ENCODE results near the gene CTDSP2. TPM values are rescaled to one million over a fixed set of nuclear protein-coding genes. Genes with fewer than 3 reads are reported as not detected.

Gene CTDSP2
- total and polyA plus RNA-seq, 2 donors (not counting 3 experiments of a cell fraction or from before 2014, with no cell fraction given): 142 to 146 TPM

- Histone ChIP-seq H3K9ac (replicated peaks; ENCODE audit: extremely low read depth, insufficient read depth, low read length) (peak overlapping the region; percentile 50), H3K4me2 (ENCODE audit: insufficient read depth, low read length) (peak overlapping the region; percentile 81), H3K36me3 (ENCODE audit: control insufficient read depth in 2 of 2, extremely low read depth in 1 of 2, insufficient read depth in 2 of 2, low read length in 2 of 2) (no peaks in the 10 kb centered on the region), H2AFZ (ENCODE audit: low read depth, low read length) (peak overlapping the region; percentile 56), H3K4me3 (replicated peaks in 1 of 3; ENCODE audit: insufficient read depth in 1 of 3, low read depth in 1 of 3, low read length in 3 of 3) (peak overlapping the region; percentile 19 to 51 (median 38)), H3K4me1 (ENCODE audit: control insufficient read depth, extremely low read depth, insufficient read depth, low read length) (peaks cover 8% of the 10 kb centered on the region), H4K20me1 (replicated peaks; ENCODE audit: control insufficient read depth, extremely low read depth, insufficient read depth, low read length) (no peaks in the 10 kb centered on the region), H3K79me2 (ENCODE audit: control insufficient read depth, insufficient read depth, low read length) (no peaks in the 10 kb centered on the region), H3K9me3 (replicated peaks; ENCODE audit: control insufficient read depth, insufficient read depth, low read length) (no peaks in the 10 kb centered on the region), H3K9me1 (replicated peaks; ENCODE audit: control insufficient read depth, extremely low read depth, insufficient read depth, low read length) (no peaks in the 10 kb centered on the region), H3K27me3 (ENCODE audit: control insufficient read depth in 2 of 2, insufficient read depth in 2 of 2, low read length in 2 of 2) (no peaks in the 10 kb centered on the region), H3K27ac (ENCODE audit: insufficient read depth, low read depth, low read length) (peak overlapping the region; percentile 82)
- ChIA-PET POLR2A (interaction anchor here (1.4 to 2.3 kb wide), 7 partner anchors 14 to 32 kb away, joined by 5 to 12 read pairs (median 7); partner anchors contain the start of gene CTDSP2), CTCF (interaction anchor here (0.6 to 4.5 kb wide), 20 partner anchors 9 to 58 kb away, joined by 3 to 63 read pairs (median 6); partner anchors contain the start of gene CTDSP2)
- BruUV-seq (replicated peaks): TSS peak; percentile 58
- dilution Hi-C loops (cut with MboI; ENCODE audit: extremely low pct_ligation_motif_present, low sequenced_read_pairs): no loop called here
- FAIRE-seq (peak; percentile 94), DNase-seq (ENCODE audit: low read depth, low spot score) (peak; percentile 81)
- intact Hi-C loops (cut with micrococcal nuclease): loop anchor here (1.0 to 2.0 kb wide), 5 partner anchors 18 to 34 kb away; no protein-coding TSS in a partner anchor
- TF ChIP-seq POLR2A (IDR thresholded peaks at IDR 0.05; ENCODE audit: low read depth, low read length) (peak; percentile 75), EZH2 (IDR thresholded peaks at IDR 0.05; ENCODE audit: borderline replicate concordance, low read depth, low read length, severe bottlenecking) (no peak), POLR2AphosphoS5 (IDR thresholded peaks at IDR 0.05; ENCODE audit: insufficient read depth, low read depth, low read length) (peak; percentile 73), MYC (IDR thresholded peaks at IDR 0.05; ENCODE audit: low read depth, low read length) (no peak), FOS (IDR thresholded peaks at IDR 0.05; ENCODE audit: borderline replicate concordance, insufficient read depth, low read length) (peak; percentile 37)
These were observed 18.7 kb upstream of the CTDSP2 start for GRCh38 chr12:57865084-57865751.

GRCh38 chr12:57864442-57865083, 18.0 kb upstream of the CTDSP2 start:
- CTCF ChIA-PET: interaction anchor here (0.8 to 4.5 kb wide), 15 partner anchors 10 to 57 kb away, joined by 3 to 63 read pairs (median 7); partner anchors contain the start of gene CTDSP2

More at GRCh38 chr12:57864442-57865083, 18.0 kb upstream of the CTDSP2 start:
- peaks cover 3 to 4% of the 10 kb centered on the region in 2 experiments for H3K27me3 ChIP-seq (ENCODE audit: control insufficient read depth in 2 of 2, insufficient read depth in 2 of 2, low read length in 2 of 2)
- peak overlapping the region; percentile 82 for H3K27ac ChIP-seq (ENCODE audit: insufficient read depth, low read depth, low read length)
- H3K9me3 ChIP-seq (replicated peaks; ENCODE audit: control insufficient read depth, insufficient read depth, low read length): no peaks in the 10 kb centered on the region
- peaks cover 8% of the 10 kb centered on the region for H3K4me1 ChIP-seq (ENCODE audit: control insufficient read depth, extremely low read depth, insufficient read depth, low read length)
- TSS peak; percentile 52 for BruUV-seq (replicated peaks)
- dilution Hi-C loops (cut with MboI; ENCODE audit: extremely low pct_ligation_motif_present, low sequenced_read_pairs) (no loop called here), intact Hi-C loops (cut with micrococcal nuclease) (loop anchor here (1.0 to 2.0 kb wide), 5 partner anchors 17 to 33 kb away; no protein-coding TSS in a partner anchor)
- TF ChIP-seq GATA2 (IDR thresholded peaks at IDR 0.05; ENCODE audit: insufficient read depth, insufficient read length, low read depth, low read length) (no peak), POLR2A (IDR thresholded peaks at IDR 0.05; ENCODE audit: low read depth, low read length) (no peak), JUN (IDR thresholded peaks at IDR 0.05; ENCODE audit: borderline replicate concordance, insufficient read depth, insufficient read length, low read depth) (no peak), FOS (IDR thresholded peaks at IDR 0.05; ENCODE audit: borderline replicate concordance, insufficient read depth, low read length) (no peak), MYC (IDR thresholded peaks at IDR 0.05; ENCODE audit: low read depth, low read length) (no peak), EZH2 (IDR thresholded peaks at IDR 0.05; ENCODE audit: borderline replicate concordance, low read depth, low read length, severe bottlenecking) (no peak), CTCF (IDR thresholded peaks at IDR 0.05; ENCODE audit: extremely low read depth in 1 of 2, insufficient read depth in 1 of 2, low read depth in 1 of 2, low read length in 2 of 2) (no peak), POLR2AphosphoS5 (IDR thresholded peaks at IDR 0.05; ENCODE audit: insufficient read depth, low read depth, low read length) (no peak), MAX (IDR thresholded peaks at IDR 0.05; ENCODE audit: insufficient read depth, insufficient read length) (no peak)
- H3K79me2 ChIP-seq (ENCODE audit: control insufficient read depth, insufficient read depth, low read length): no peaks in the 10 kb centered on the region
- POLR2A ChIA-PET: interaction anchor here (0.7 to 2.3 kb wide), 8 partner anchors 13 to 1054 kb away, joined by 5 to 12 read pairs (median 6); partner anchors contain the start of gene CTDSP2
- H2AFZ ChIP-seq (ENCODE audit: low read depth, low read length): peak overlapping the region; percentile 56
- FAIRE-seq: no peak
- no peaks in the 10 kb centered on the region for H3K9me1 ChIP-seq (replicated peaks; ENCODE audit: control insufficient read depth, extremely low read depth, insufficient read depth, low read length)
- no peaks in the 10 kb centered on the region for H3K36me3 ChIP-seq (ENCODE audit: control insufficient read depth in 2 of 2, extremely low read depth in 1 of 2, insufficient read depth in 2 of 2, low read length in 2 of 2)
- H3K9ac ChIP-seq (replicated peaks; ENCODE audit: extremely low read depth, insufficient read depth, low read length): peak overlapping the region; percentile 50
- peak overlapping the region; percentile 81 for H3K4me2 ChIP-seq (ENCODE audit: insufficient read depth, low read length)
- H3K4me3 ChIP-seq (replicated peaks in 1 of 3; ENCODE audit: insufficient read depth in 1 of 3, low read depth in 1 of 3, low read length in 3 of 3): peak overlapping the region; percentile 19 to 51 (median 38)
- no peaks in the 10 kb centered on the region for H4K20me1 ChIP-seq (replicated peaks; ENCODE audit: control insufficient read depth, extremely low read depth, insufficient read depth, low read length)
- no peak for DNase-seq (ENCODE audit: low read depth, low spot score)
